Ectodermal cell (in vitro differentiated cells): ENCODE measurements around the gene ZDHHC18.

Experiments used
- H3K27ac ChIP-seq: 2 replicates; pipeline ENCODE4 v1.7.0; 2013; ENCODE audit warnings: mild to moderate bottlenecking, low read depth, low read length; ENCODE audit not compliant: insufficient read depth, poor library complexity, severe bottlenecking
- H3K27me3 ChIP-seq: 2 replicates; pipeline ENCODE4 v1.7.0; 2013; ENCODE audit warnings: mild to moderate bottlenecking, low read length; ENCODE audit not compliant: insufficient read depth, control insufficient read depth, poor library complexity, severe bottlenecking
- H3K36me3 ChIP-seq: one replicate; pipeline ENCODE4 v1.7.0; 2013; ENCODE audit warnings: low read length; ENCODE audit not compliant: control insufficient read depth, insufficient read depth
- H3K4me1 ChIP-seq: one replicate; pipeline ENCODE4 v1.7.0; 2013; ENCODE audit warnings: low read length; ENCODE audit not compliant: control insufficient read depth, insufficient read depth
- H3K4me3 ChIP-seq: 2 replicates; pipeline ENCODE4 v1.7.0; 2013; ENCODE audit warnings: low read depth, low read length, control low read depth; ENCODE audit not compliant: insufficient read depth
- H3K9me3 ChIP-seq: 2 replicates; pipeline ENCODE4 v1.7.0; 2013; ENCODE audit warnings: mild to moderate bottlenecking, low read length, moderate library complexity; ENCODE audit not compliant: control insufficient read depth
- WGBS, 2 experiments: methylation state at CpG; one replicate each; pipeline ENCODE4 v1.1.7; 2013; ENCODE audit warnings: missing lambda C conversion rate in 2 of 2; 5-methylcytosine and 5-hydroxymethylcytosine counted together

ZDHHC18 gene

DNA sequence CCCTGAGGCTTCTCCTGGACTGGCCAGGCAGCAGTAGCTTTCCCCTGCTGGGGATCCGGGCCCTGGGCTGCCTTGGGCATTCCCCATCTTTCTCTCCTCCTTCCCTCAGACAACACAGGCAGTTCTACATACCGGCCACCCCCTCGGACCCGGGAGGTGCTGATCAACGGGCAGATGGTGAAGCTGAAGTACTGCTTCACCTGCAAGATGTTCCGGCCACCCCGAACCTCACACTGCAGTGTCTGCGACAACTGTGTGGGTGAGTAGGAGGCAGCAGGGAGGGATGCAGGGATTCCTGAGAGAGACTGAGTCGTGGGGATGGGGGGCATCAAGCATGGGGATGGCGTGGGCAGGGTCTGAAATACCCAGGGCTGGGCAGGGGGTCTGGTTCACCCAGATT, 22.0 kb downstream of the ZDHHC18 start:
- Histone ChIP-seq H3K4me1 (no peaks in the 10 kb centered on the region), H3K36me3 (peaks cover 30% of the 10 kb centered on the region), H3K27me3 (no peaks in the 10 kb centered on the region), H3K27ac (no peak overlapping the region), H3K4me3 (no peak overlapping the region), H3K9me3 (no peaks in the 10 kb centered on the region)
- WGBS, 2 experiments, result 96 to 97% methylated on average over 10 of the region's 10 CpGs

DNA sequence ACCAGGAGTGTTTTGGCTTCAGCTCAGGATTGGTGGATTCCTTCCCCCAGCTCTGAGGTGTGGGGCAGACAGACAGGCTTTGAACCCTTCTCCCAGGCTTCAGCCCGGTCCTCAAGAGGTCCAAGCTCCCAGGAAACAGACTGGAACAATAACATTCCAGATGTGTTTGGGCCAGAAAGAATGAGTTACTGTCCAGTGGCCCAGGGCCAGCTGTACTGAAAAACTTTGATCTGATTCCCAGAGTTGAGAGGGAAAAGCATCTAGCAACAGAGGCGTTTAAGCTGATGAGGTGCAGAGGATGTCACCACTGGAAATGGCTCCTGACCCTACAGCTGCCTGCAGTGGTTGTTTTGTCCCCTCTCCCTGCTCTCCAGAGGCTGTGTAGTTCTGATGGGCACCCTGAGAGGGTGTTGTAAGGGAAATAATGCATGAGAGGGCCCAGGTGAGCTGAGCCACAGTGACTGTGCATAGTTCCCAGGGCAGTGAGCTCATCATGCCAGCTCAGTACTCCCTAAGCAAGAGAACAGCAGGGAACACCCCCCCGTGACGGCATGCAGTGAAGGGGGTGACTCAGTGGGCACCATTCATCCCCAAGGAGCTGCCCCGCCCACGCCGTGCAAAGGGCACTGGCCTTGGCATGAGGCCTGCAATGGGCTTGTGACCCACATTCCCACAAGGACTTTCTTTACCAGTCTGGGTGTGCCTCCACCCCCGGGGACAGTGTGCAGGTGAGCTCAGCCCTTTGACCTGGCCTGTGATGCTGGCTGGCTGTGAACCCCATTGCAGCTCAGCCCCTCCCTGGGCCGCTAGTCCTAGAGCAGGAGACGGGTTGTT, 22.7 kb downstream of the ZDHHC18 start:
- Histone ChIP-seq H3K9me3 (no peaks in the 10 kb centered on the region), H3K4me3 (no peak overlapping the region), H3K36me3 (peaks cover 33% of the 10 kb centered on the region), H3K27ac (no peak overlapping the region), H3K27me3 (no peaks in the 10 kb centered on the region), H3K4me1 (no peaks in the 10 kb centered on the region)
- 93 to 97% methylated on average over 10 of the region's 10 CpGs for WGBS, 2 experiments

DNA sequence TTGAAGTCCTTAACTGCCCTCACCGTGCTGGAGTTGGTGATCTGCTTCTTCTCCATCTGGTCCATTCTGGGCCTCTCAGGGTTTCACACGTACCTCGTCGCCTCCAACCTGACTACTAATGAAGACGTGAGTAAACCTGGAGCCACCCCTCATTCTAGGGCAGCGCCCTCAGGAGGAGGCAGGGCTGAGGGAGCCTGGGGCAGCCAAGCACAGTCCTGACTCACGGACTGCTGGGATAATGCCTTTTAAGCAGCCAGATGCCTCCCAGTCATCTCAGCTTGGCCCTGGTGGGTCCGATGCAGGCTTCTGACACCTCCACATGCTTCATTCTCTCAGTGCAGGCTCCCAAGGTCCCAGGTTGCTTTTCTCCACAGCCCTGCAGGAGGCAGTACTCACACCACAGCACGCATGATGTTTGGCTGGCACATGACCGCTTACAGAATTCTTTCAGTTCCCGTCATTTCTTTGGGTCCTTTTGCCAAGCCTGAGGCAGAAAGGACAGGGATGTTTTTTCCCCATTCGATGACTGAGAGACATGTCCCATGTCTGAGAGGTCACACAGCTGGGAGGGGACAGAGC, 24.7 kb downstream of the ZDHHC18 start:
- peaks cover 34% of the 10 kb centered on the region for H3K36me3 ChIP-seq

DNA sequence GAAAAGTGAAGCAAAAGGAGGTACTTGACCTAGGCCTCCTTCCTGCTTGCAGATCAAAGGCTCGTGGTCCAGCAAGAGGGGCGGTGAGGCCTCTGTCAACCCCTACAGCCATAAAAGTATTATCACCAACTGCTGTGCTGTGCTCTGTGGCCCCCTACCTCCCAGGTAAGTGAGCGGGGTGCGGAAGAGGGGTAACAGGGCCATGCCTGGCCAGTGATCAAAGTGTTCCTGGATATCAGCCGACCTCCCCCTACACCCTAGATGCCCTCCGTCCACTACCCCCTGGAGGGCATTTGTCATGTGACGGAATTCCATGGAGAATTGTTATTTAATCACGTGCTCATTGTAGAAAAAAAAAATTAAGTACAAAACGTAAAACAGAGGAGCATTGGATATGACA, 26.2 kb downstream of the ZDHHC18 start:
- Histone ChIP-seq H3K9me3 (no peaks in the 10 kb centered on the region), H3K4me3 (no peak overlapping the region), H3K27ac (no peak overlapping the region), H3K4me1 (no peaks in the 10 kb centered on the region), H3K27me3 (no peaks in the 10 kb centered on the region), H3K36me3 (peaks cover 34% of the 10 kb centered on the region)
- 79 to 85% methylated on average over 9 of the region's 9 CpGs for WGBS, 2 experiments

More for the DNA sequence above, 24.7 kb downstream of the ZDHHC18 start:
- Histone ChIP-seq H3K4me1 (no peaks in the 10 kb centered on the region), H3K27ac (no peak overlapping the region), H3K4me3 (no peak overlapping the region), H3K27me3 (no peaks in the 10 kb centered on the region), H3K9me3 (no peaks in the 10 kb centered on the region)
- 94% methylated on average over 12 of the region's 12 CpGs for WGBS, 2 experiments

DNA sequence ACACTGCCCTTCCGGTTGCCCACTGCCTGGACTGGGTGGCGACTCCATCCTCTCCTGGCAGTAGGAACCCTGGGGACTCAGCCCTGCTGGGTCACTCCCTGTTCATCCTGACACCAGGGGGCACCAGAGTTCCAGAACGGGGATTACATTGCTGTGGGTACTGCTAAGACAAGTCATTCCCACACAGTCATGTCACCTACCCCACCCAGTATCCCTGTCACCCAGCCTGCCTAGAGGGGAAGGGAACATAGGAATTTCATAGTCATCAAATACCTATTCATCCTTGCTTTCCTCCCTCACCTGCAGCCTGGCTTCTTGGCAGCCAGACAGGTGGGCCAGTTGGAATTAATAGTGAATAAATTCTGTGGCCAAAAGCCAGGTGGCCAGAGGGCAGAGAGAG, 26.7 kb downstream of the ZDHHC18 start:
- peaks cover 34% of the 10 kb centered on the region for H3K36me3 ChIP-seq
- H3K9me3 ChIP-seq, result no peaks in the 10 kb centered on the region
- 62 to 63% methylated on average over 3 of the region's 3 CpGs for WGBS, 2 experiments
- H3K4me3 ChIP-seq, result no peak overlapping the region
- H3K4me1 ChIP-seq, result no peaks in the 10 kb centered on the region
- H3K27me3 ChIP-seq, result no peaks in the 10 kb centered on the region
- no peak overlapping the region for H3K27ac ChIP-seq

DNA sequence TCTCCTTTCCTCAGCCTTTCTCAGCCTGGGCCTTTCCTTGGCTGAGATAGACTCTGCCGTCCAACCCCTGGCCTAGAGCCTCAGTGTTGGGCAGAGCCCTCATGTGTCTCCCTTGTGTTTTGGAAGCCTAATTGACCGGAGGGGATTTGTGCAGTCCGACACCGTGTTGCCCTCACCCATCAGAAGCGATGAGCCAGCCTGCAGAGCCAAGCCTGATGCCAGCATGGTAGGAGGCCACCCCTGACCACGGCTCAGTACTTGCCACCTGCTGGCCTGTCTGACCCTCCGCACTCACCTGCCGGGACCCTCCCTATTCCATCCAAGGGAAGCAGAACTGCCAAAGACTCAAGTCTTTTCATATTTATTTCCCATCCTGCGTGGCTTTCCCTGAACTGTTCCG, 27.1 kb downstream of the ZDHHC18 start:
- Histone ChIP-seq H3K4me3 (no peak overlapping the region), H3K27me3 (no peaks in the 10 kb centered on the region), H3K27ac (no peak overlapping the region), H3K9me3 (no peaks in the 10 kb centered on the region), H3K36me3 (peaks cover 30% of the 10 kb centered on the region), H3K4me1 (no peaks in the 10 kb centered on the region)
- 93 to 96% methylated on average over 10 of the region's 10 CpGs for WGBS, 2 experiments

DNA sequence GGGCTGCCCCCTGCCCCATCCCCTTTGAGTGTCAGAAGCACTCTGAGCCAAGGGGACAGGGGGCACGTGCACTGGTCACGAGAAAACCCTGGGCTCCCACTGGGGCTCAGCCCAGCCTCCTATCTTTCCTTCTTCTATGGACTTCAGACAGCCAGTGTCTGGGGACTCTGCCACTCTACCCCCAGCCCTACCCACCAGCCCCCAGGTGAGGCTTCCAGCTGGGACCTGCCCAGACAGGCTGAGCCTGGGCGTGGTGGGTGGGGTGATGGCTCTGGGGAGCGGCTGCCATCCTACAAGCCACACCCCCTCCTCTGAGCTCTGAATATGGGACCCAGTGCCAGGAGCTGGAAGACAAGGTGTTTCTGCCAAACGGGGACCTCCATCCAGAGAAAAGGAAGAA, 28.4 kb downstream of the ZDHHC18 start:
- Histone ChIP-seq H3K9me3 (no peaks in the 10 kb centered on the region), H3K4me3 (no peak overlapping the region), H3K36me3 (peaks cover 19% of the 10 kb centered on the region), H3K27ac (no peak overlapping the region), H3K4me1 (no peaks in the 10 kb centered on the region), H3K27me3 (no peaks in the 10 kb centered on the region)
- 95 to 97% methylated on average over 5 of the region's 5 CpGs for WGBS, 2 experiments

DNA sequence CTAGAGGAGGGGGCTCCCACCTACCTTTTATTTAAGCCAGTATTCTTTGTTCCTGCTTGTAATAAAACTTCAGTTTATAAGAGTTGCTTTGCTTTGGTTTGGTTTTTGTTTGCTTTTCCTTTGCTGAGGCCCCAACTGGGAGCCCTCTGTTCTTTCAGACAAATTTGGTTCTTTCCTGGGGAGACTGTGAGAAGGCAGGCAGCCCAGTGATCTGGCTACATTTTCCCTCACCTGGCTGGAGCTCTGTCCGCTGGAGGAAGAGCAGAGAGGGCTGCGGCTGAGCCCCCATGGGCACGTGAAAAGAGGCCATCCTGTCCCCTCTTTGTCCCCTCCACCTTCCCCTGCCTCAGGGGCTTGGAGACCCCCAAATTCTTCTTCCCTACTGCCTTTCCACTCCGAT, 29.1 kb downstream of the ZDHHC18 start:
- H3K27ac ChIP-seq, result no peak overlapping the region
- H3K36me3 ChIP-seq, result peaks cover 15% of the 10 kb centered on the region

DNA sequence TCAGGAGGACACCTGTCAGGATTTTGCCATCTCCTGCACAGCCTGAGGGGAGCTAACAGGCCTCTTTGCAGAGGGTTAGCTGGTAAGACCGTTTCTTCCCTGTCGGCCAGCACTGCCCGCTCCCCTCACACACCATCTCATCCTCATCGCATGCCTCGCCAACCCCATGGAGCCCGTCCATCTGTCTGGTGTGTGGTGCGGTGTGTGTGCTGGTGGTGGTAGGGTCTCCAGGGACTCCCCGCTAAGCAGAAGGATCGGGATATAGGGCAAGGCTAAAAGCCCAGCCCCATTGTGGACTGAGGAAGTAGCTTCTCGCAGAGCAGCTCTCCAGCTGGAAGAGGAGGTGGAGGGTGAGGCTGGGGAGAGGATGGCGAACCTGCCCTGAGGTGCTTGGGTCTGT, 29.7 kb downstream of the ZDHHC18 start:
- Histone ChIP-seq H3K27me3 (no peaks in the 10 kb centered on the region), H3K9me3 (no peaks in the 10 kb centered on the region), H3K4me3 (no peak overlapping the region), H3K27ac (peak overlapping the region; percentile 10), H3K36me3 (peaks cover 13% of the 10 kb centered on the region), H3K4me1 (no peaks in the 10 kb centered on the region)
- WGBS, 2 experiments, result 87 to 90% methylated on average over 11 of the region's 11 CpGs

More for the DNA sequence above, 29.1 kb downstream of the ZDHHC18 start:
- H3K4me3 ChIP-seq, result no peak overlapping the region
- 92 to 94% methylated on average over 4 of the region's 4 CpGs for WGBS, 2 experiments
- H3K27me3 ChIP-seq, result no peaks in the 10 kb centered on the region
- no peaks in the 10 kb centered on the region for H3K4me1 ChIP-seq
- no peaks in the 10 kb centered on the region for H3K9me3 ChIP-seq

DNA sequence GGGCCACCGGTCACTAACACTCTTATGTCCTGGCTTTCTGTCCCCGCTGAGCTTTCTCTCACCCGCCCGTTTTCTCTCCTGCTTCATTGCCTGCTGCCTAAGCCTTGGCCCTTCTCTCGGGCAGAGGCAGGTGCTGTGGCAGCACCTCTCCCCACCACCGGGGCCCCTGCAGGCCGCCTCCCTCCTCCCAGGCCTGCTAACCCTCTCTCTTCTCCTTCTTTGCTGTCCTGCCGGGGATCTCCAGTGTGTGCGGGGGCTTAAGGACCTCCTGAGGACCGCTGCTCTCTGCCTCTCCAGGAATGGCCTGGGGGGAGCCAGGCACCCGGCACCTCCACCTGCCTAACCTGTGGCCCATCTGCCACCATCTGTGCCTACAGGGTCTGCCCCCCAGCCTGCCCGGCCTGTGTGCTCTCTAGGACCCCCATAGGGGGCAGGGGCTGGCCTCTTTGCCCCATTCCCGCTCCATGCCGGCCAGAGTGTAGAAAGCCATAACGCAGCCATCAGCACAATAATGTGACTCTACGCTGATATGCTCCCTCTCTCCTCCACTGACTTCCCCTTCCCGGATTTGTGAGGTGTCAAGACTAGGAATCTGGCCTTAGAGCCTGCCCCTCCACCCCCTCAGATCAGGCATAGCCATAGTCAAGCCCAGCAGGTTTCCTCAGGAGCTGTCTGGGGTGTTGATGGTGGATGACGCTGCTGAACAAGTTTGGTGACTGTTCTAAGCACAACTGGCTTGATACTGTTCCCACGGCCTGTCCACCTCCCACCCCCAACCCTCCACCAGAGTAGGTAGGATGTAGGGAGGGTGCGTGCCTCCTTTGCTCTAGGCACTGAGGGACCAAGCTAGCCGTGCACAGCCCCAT, 30.3 kb downstream of the ZDHHC18 start:
- Histone ChIP-seq H3K4me1 (no peaks in the 10 kb centered on the region), H3K27ac (no peak overlapping the region), H3K36me3 (peaks cover 13% of the 10 kb centered on the region), H3K27me3 (no peaks in the 10 kb centered on the region), H3K9me3 (no peaks in the 10 kb centered on the region), H3K4me3 (no peak overlapping the region)
- 76 to 78% methylated on average over 19 to 21 of the region's 21 CpGs for WGBS, 2 experiments
